HG03432 (cell line): ENCODE data around the gene HP1BP3.

ENCODE experiments used
- ATAC-seq: cut with Tn5 transposase; IDR thresholded peaks from one replicate; pipeline ENCODE4 v1.9.1; 2021; ENCODE audit warnings: mild to moderate bottlenecking, moderate library complexity; ENCODE audit not compliant: unreplicated experiment

The HP1BP3 gene

DNA sequence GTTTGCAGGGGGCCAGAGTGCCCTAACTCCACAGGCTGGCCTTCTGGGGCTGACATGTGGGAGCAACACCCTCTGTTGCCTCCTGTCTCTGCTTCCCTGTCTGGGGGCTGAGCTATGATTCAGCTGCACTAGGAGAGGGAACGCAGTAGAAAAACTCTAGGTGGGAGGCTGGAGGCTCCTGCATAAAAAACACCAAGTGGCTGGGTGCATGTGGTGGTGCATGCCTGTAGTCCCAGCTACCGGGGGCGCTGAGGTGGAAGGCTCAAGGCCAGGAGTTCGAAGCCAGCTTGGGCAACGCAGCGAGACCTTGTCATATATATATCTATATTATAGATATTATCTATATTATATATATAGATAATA lies 74.9 kb downstream of the HP1BP3 start:
- no peak for ATAC-seq

DNA sequence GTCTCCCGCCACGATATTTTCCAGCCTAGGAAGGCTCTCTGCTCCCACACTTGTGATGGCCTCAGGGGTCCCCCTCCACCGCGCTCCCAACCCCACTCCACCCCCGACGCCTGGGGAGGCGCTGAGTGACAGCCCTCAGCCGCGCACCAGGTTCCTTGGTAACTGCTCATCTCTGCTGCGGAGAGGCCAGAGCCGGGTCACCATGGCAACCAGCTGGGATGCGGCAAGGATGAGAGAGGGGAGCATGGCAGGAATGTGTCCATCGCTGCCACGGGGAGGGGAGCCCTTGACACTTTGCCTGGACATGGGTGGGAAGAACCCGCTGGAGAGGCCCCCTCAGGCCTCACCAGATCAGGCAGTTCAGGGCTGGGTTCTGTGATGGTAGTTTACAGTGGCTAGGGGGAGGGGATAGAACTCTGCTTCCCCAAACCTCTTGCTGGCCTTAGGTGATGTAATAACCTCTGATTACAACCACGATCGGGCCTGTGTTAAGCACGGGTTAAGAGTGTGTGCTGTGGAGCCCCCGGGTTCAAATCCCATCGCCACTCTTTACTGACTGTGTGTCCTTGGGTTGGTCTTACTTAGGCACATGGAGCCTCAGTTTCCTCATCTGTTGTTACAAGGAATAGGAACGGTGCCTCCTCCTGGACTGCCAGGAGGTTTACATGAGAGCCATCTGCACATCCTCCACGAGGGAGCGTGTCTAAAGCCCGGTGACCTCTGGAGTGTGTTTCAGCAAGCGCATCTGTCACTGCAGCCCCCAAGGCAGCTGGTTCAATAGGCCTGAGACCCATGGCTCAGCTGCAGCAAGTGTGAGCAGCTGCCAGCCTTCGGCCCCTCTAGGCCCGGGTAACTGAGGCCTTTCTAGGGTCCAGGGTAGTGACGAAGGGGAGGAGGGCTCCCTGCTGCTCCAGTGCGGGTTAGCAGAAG lies 75.6 kb downstream of the HP1BP3 start:
- ATAC-seq, result no peak

DNA sequence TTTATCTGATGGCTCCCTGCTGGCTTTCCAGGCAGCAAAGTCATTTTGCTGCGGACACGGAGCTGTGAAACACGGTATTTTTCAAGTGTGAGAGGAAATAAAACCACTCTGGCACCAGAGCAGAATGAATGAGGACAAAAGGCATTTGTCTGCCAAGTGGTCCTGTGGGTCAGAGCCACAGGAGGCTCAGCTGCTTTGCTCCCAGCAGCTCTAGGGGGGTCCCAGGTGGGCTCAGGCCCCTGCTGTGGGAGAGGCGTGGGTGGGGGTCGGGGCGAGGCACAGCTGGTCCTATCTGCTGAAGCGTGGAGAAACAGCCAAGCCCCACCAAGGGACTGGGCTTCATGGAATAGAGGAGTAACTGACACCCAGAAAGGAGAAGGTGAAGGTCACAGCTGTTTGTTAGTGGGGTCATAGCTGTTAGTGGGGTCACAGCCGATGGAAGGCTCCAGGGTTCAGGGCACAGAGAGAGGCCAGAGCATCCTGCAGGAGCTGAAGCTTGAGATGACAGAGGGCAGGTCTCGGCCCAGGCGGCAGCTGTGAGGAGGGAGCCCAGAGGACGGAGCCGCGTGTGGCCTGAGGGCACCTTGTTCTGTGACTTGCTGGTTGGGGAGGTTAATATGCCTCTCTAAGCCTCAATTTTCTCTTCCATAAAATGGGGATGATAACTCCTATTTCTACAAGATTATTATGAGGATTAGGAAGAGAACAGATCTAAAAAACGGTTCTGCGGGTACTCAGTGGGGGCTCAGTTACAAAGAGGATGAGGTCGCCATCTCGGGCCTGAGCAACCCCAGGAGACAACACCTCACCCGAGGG lies 76.4 kb downstream of the HP1BP3 start:
- ATAC-seq, result no peak

DNA sequence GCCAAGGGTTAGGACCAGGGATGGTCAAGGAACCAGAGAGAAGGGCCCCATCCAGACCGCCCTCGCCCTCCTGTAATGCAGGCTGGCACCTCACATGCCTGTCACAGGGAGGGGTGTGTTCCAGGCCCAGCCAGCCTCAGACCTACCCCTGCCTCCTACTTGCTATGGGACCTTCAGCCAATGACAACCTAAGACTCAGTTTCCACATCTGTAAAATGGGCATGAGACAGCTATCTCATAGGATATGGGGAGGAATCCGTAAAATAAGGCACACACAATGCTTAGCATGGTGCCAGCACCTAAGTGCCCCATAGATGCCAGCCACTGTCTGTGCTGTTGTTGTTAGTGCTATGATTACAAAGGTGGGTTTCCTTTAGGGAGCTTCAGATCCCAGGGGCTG lies 77.2 kb downstream of the HP1BP3 start:
- no peak for ATAC-seq

DNA sequence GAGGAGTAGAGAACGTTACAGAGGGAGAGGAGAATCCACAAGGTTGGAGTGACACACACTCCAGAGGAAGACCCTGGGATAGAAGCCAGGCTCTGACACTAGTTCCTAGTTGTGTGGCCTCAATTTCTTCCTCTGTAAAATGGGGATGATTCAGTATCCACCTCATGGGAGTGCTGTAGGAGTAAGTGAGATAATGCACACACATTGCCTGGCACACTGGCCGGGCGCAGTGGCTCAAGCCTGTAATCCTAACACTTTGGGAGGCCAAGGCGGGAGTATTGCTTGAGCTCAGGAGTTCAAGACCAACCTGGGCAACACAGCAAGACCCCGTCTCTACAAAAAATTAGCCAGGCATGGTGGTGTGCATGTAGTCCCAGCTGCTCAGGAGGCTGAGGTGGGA lies 78.2 kb downstream of the HP1BP3 start:
- no peak for ATAC-seq

DNA sequence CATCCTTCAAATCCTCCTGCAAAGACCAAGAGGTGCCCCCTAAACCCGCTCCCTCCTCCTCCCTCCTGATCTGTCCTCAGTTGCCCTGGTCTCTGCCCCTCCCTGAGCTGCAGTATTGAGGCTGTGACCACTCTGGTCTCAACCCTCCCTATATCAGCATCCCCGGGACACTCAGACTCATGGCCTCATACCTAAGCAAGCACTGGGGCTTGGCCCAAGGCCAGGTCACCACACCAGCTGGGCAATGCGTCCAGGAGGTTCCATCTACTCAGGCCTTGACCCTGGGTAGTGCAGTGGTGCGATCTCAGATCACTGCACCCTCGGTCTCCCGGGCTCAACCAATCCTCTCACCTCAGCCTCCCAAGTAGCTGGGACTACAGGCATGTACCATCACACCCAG lies 79.0 kb downstream of the HP1BP3 start:
- ATAC-seq, result no peak

DNA sequence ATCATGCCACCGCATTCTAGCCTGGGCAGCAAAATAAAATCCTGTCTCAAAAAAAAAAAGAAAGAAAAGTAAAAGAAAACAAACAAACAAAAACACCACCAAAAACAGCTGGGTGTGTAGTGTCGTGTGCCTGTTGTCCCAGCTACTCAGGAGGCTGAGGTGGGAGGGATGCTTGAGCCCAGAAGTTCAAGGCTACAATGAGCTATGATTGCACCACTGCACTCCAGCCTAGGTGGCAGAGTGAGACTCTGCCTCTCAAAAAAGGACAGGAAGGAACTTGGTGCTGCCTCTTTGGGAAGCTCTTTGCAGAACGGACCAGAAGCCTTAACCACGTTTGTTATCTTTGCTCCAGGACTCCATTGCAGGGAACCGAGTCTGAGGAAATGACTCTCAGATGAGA lies 80.3 kb downstream of the HP1BP3 start:
- ATAC-seq, result no peak

DNA sequence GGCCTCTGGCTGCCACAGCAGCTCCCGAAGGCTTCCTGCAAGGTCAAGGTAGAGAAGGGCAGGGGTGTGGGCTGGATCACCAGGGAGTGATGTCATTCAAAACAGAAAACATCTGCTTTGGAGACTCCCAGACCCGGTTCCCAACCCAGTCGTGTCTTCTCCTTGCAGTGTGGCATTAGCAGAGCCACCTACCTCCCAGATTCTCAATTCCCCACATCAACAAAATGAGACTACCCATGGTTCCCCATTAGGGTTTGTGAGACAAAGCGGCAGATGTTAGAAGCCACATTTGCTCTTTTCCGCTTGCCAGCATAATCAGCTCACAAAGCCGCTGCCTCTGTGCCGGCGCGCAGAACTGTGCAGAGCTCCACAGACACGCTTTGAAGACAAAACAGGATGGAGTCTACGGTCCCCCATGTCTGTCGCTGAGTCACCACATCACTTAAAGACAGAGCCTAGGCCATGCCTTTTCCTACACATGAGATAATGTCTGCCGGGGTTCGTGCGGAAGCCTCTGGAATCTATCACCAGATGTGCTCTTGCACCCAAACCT lies 81.8 kb downstream of the HP1BP3 start:
- ATAC-seq, result no peak

DNA sequence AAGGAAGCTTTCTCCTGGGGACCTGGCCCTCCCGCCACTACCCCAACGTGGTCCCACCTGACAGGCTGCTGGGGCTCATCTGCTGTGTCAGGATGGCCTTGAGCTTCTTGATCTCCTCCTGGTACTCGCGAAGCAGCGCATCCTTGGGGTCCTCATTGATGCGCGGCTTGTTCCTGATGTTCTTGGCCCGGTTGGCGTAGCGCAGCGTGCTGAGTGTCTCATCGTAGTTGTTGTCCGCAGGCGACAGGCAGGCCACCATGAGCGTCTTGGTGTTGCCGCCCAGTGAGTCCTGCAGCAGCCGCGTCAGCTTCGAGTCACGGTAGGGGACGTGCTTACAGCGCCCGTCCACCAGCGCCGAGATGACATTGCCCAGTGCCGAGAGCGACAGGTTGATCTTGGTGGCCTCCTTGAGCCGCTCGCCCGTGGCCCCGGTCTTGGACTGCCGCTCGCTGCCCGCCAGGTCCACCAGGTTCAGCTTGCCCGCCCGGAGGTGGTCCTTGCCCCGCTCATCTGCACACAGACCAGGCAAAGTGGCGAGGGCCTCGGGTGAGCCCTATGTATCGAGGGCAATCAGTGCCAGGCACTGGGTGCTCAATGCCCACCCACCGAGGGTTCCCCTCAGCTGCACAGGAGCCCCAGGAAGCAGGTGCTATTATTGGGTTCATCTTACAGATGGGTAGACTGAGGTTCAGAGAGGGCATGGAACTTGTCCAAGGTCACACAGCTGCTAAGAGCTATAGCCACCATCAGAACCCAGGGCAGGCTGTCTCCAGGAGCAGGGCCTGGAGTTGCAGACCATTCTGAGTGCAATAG lies 82.5 kb downstream of the HP1BP3 start:
- ATAC-seq, result no peak

DNA sequence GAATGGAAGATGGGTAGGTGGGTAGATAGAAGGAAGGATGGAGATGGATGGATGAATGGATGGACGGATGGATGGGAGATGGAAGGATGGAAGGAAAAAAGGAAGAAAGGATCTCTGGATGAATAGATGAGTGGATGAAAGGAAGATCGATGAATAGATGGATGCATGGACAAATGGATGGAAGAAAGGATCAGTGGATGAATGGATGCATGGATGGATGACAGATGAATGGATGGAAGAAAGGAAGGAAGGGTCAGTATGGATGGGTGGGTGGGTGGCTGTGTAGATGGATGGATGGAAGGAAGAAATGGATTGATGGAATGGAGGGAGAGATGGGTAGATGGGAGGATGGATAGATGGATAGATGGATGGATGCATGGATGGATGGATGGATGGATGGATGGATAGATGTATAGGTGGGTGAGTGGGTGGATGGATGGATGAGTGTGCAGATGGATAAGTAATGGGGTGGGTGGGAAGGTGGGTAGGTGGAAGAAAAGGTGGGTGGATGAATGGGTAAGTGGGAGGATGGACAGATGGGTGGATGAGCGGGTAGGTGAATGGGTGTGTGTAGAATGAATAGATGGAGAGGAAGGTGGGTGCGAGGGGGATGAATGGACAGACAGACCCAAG lies 83.9 kb downstream of the HP1BP3 start:
- ATAC-seq, result no peak

DNA sequence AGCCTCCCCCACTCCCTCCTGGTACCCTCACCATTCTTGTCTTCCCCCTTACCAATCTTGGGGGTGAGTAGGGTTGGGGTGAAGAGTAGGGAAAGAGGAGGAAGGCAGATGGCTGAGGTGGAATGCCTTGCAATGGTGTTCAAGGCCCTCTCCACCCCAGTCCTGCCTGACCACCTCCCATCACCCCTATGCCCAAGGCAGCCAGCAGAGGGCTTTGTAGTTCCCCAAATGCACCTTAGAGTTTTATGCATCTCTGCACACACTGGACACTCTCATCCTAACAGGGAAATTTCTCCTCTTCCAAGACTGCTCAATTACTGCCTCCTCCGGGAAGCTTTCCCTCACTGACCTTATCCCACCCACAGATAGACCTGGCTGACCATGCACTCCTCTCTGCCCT lies 84.7 kb downstream of the HP1BP3 start:
- ATAC-seq, result no peak

DNA sequence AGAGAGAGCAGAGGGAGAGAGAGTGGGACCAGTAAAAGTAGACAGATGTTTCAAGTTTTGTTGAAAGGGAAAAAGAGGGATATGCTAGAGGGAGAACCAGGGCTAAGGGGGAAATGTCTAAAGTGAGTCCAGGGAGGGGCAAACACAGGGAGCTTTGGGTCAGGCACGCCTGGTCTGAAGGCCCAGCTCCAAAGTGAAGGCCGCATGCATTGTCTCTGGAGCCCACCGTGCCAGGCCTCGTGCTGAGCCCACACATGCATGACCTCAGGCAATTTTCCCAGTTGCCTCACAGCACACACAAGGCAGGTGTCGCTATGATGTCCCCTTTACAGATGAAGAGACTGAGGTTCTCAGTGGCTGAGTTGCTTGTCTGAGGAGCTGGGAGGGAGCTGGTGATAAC lies 85.3 kb downstream of the HP1BP3 start:
- ATAC-seq, result no peak

DNA sequence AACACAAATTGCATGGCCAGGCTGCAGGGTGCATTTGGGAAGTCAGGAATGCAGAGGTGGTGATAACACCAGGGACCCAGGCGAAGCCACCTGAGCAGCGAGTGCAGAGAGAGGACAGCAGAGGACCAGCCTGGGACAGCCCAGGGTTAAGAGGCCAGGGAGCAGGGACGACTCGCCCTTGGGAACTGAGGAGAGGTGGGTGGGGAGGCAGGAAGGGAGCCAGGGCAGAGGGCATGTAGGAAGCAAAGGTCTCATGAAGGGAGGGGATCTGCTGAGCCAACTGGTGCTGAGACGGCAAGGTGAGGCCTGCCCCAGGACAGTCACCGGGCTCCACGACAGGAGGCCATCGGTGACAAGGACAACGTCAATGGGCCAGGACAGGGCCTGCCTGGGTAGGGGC lies 85.7 kb downstream of the HP1BP3 start:
- no peak for ATAC-seq

DNA sequence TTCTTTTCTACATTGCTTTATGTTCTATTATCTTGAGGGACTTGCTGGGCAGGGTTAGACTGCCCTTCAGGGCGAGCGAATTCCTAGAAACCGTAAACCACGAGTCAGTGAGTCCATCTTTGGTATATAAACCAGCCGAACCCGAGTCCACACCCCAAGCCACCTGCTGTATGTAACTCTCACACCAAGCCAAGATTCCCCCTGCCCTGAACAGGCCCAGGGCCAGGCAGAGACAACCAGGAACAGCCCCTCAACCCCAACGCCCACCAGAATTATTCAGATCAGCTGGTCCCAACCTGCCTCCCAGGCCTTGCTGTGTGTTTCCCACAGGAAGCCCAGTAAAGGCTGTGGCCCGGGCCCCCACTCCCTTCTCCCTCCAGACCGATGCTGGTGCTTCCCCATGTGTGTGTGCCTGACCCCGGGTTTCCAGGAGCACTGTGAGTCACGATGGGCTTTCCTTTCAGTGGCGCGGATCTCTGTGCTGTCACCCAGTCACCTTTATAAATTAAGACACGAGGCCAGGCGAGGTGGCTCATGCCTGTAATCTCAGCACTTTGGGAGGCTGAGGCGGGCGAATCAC lies 86.4 kb downstream of the HP1BP3 start:
- ATAC-seq, result no peak

DNA sequence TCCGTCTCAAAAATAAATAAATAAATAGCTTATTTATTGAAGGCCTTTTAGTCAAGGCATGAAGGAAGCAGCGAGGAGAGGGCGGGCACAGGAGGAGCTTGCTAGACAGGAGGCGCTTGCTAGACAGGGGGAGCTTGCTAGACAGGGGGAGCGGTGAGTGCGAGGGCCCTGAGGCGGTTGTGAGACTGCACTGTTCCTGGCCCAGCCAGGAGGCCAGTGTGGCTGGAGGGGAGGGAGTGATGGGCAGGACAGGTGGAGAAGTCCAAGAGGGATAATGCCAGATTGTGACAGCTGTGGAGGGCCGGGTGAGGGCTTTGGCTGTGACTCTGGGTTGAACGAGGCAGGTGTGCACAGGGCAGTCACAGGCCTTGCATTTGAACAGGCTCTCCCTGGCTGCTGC lies 87.5 kb downstream of the HP1BP3 start:
- no peak for ATAC-seq

DNA sequence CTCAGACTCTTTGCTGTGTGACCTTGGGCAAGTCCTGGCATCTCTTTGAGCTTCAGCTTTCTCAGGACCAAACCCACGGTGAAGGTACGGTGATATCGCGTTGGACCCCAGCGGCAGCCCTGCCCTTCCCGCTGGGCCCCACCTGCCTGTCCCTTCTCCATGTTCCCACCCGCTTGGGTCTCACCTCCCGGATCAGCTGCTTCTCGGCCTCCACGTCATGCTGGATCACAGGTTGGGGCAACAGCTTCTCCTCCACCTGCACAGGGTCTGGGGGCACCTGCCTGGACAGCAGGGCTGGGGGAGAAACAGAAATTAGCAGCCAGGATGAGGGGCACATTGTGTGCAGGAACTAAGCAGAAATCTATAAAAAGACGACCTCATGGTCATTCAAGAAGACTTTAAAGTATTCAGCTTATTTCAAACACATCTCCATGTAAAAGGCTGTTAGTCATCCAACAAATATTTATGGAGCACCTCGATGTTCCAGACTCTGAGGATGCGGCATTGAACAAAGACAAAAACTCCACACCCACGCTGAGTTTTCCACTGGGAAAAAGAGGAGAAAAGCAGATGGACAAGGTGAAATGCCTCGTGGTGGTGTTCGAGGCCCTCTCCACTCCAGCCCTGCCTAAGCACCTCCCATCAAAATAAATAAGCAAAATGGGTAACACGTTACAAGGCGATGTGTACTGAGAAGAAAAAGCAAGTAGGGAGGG lies 88.8 kb downstream of the HP1BP3 start:
- ATAC-seq, result no peak

DNA sequence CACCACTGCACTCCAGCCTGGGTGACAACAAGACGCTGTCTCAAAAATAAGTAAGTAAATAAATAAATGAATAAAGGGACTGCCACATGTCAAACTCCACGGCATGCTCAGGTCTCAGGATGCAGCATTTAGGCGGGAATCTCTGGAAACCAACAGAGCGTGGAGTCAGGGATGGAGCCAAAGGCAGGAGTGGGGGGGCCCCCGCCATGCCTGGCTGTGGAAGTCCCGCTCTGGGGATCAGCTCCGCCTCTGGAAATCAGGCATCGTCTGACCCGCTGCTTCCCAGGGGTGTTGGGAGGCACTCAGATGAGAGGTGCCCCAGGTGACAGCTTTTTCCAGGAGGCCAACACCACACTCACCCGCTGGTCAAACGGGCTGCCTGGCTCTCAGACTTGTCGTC lies 89.5 kb downstream of the HP1BP3 start:
- ATAC-seq, result no peak

DNA sequence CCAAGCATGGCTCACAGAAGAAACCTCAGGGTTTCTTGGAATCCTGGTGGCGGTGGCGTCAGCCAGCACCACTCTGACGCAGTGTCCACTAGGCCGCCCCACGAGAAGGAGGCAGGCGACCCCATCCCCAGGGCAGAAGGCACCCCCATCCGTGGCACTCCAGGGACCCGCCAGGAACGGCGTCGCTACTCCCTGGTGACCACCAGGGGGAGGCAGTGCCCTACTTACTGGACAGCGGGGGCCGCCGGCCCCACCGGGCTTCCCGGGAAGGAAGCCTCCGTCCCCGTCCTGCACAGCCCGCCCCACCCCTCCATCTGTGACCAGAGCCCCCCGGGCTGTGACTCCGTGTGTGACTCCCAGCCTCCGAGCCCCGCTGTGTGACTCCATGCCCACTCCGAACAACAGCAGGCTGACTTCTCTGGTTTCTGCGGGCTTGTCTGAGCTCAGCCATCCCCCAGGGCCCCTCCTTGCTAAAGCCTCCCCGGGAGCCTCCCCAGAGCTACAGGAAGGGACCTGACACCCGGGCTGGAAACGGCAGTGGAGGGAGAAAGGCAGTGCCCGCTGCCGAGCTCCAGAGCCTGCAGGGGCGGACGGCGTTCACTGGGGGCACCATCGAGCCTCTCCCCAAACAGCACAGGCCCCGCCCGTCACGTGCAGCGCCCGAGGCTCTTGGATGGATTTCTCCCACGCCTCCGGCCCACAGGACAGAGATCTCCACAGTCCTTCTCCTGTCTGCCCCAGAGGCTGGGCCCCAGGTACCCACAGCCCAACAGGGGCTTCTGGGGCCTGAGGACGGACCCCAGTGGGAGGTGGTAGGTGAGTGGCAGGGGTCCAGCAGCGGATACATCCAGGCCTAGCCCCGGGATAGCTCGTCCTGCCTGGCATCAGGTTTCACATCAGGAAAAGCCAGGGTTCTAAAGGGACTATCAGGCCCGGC lies 90.4 kb downstream of the HP1BP3 start:
- peak; percentile 76 for ATAC-seq
